Measurements from ENCODE around the gene ZNF829.

DNA sequence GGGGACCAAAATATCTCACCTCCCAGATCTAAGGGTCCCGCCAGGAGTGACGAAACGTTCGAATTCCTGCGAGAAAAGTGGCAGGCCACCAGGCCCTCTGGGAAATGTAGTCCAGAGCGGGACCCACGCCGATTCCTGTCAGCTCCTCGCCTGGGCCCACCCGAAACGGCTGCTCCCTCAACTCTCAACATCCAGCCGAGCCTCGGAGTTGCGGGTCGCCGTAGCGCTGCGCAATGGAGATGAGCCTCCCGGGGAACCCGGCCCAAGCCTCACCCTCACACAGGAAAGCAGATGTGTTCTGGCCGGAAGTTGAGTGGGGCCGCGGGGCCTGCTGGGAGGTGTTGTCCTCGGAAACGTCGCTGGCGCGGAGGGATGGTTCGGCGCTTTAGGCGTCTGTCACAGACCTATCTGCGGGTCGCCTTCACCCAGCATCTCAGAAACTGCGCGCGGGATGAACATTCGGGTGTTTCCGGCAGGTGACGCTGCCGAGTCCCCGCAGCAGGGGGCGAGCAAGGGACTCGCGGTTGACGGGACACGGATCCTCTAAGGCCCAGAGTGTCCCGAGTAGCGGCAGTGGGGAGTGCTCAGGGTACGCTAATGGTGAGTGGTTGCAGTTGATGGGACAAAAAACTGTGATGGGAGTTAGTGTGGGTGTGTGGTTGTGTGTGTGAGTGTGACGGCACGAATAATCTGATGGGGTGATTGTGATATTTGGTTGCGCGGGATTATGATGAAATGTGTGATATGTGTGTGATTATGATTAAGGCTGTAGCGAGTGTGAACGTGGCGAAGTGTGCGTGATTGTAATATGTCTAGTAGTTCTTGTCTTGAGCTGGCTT lies at the start of gene ZNF829, which contains the start of gene ZNF568:
- TF ChIP-seq MTA3 (IDR thresholded peaks at IDR 0.05; ENCODE audit: borderline replicate concordance, low read length) (no peak), EZH2 (IDR thresholded peaks at IDR 0.05; ENCODE audit: borderline replicate concordance, control insufficient read depth, low read depth, low read length) (no peak), YY1 (IDR thresholded peaks at IDR 0.05; ENCODE audit: low read depth, low read length) (peak; percentile 30; the same call in 1 of the 2 replicates), SREBF2 (IDR thresholded peaks at IDR 0.05; ENCODE audit: low read length) (no peak), EP300 (IDR thresholded peaks at IDR 0.05; ENCODE audit: borderline replicate concordance in 1 of 2, control insufficient read depth in 1 of 2, low read depth in 2 of 2, low read length in 2 of 2) (no peak), POLR2AphosphoS5 (IDR thresholded peaks at IDR 0.05; ENCODE audit: low read length) (peak; percentile 76)
- TF ChIP-seq, protein P1, sequence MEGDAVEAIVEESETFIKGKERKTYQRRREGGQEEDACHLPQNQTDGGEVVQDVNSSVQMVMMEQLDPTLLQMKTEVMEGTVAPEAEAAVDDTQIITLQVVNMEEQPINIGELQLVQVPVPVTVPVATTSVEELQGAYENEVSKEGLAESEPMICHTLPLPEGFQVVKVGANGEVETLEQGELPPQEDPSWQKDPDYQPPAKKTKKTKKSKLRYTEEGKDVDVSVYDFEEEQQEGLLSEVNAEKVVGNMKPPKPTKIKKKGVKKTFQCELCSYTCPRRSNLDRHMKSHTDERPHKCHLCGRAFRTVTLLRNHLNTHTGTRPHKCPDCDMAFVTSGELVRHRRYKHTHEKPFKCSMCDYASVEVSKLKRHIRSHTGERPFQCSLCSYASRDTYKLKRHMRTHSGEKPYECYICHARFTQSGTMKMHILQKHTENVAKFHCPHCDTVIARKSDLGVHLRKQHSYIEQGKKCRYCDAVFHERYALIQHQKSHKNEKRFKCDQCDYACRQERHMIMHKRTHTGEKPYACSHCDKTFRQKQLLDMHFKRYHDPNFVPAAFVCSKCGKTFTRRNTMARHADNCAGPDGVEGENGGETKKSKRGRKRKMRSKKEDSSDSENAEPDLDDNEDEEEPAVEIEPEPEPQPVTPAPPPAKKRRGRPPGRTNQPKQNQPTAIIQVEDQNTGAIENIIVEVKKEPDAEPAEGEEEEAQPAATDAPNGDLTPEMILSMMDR (IDR thresholded peaks at IDR 0.05 in 2 of 3, conservative IDR thresholded peaks at IDR 0.05 in 1 of 3; ENCODE audit: control insufficient read depth in 2 of 3, extremely low read depth in 1 of 3, insufficient read depth in 1 of 3, low read depth in 3 of 3, low read length in 3 of 3): peak; percentile 34 to 64 (median 49); a peak in 5 of 6 replicates

Data from GM12878 (cell line).